ENCODE results near the gene DOCK8.
"Not testable (repeated sequence)": the region's sequence is repeated elsewhere in the genome, so short reads cannot be mapped to it uniquely, and the experiment has no call there.

DOCK8 gene

GRCh38 chr9:224582-225520 is 10.2 kb downstream of the DOCK8 start:
- DNase-seq (ENCODE audit: low read depth): peak; percentile 5

- DNase-seq (ENCODE audit: low read depth): no peak
Measured at GRCh38 chr9:227860-228259, 13.2 kb downstream of the DOCK8 start.

- no peak for DNase-seq (ENCODE audit: low read depth)
Measured at GRCh38 chr9:228929-229695, 14.4 kb downstream of the DOCK8 start.

- DNase-seq (ENCODE audit: low read depth): not testable (repeated sequence)
Measured at GRCh38 chr9:231625-232024, 17.0 kb downstream of the DOCK8 start.

GRCh38 chr9:233708-234107 is 19.0 kb downstream of the DOCK8 start:
- not testable (repeated sequence) for DNase-seq (ENCODE audit: low read depth)

- no peak for DNase-seq (ENCODE audit: low read depth)
Measured at GRCh38 chr9:237141-237857, 22.6 kb downstream of the DOCK8 start.

- no peak for DNase-seq (ENCODE audit: low read depth)
Measured at GRCh38 chr9:237858-238345, 23.2 kb downstream of the DOCK8 start.

GRCh38 chr9:242461-243080 is 27.9 kb downstream of the DOCK8 start:
- no peak for DNase-seq (ENCODE audit: low read depth)

GRCh38 chr9:248278-248961 is 33.8 kb downstream of the DOCK8 start:
- no peak for DNase-seq (ENCODE audit: low read depth)

- no peak for DNase-seq (ENCODE audit: low read depth)
Measured at GRCh38 chr9:249025-249424, 34.4 kb downstream of the DOCK8 start.

- peak; percentile 62 for DNase-seq (ENCODE audit: low read depth)
Measured at GRCh38 chr9:250039-250438, 35.4 kb downstream of the DOCK8 start.

- no peak for DNase-seq (ENCODE audit: low read depth)
Measured at GRCh38 chr9:250625-251024, 36.0 kb downstream of the DOCK8 start.

- no peak for DNase-seq (ENCODE audit: low read depth)
Measured at GRCh38 chr9:251398-251797, 36.7 kb downstream of the DOCK8 start.

- DNase-seq (ENCODE audit: low read depth): no peak
Measured at GRCh38 chr9:253539-253938, 38.9 kb downstream of the DOCK8 start.

GRCh38 chr9:254516-254915 is 39.9 kb downstream of the DOCK8 start:
- DNase-seq (ENCODE audit: low read depth): no peak

- no peak for DNase-seq (ENCODE audit: low read depth)
Measured at GRCh38 chr9:257957-258356, 43.3 kb downstream of the DOCK8 start.

GRCh38 chr9:259405-260404 is 45.0 kb downstream of the DOCK8 start:
- DNase-seq (ENCODE audit: low read depth): no peak

GRCh38 chr9:264231-264630 is 49.6 kb downstream of the DOCK8 start:
- DNase-seq (ENCODE audit: low read depth): no peak

GRCh38 chr9:265209-265870 is 50.7 kb downstream of the DOCK8 start:
- DNase-seq (ENCODE audit: low read depth): no peak

All from EH (cell line).